NT2/D1 (cell line): Measurements from ENCODE around the gene COL20A1.

Experiments used
- DNase-seq: peaks from one replicate; pipeline ENCODE4 v3.0.0-alpha.2; 2011; ENCODE audit warnings: low read depth, low spot score
- H3K27me3 ChIP-seq: 2 replicates; pipeline ENCODE4 v1.6.0; 2011; ENCODE audit warnings: mild to moderate bottlenecking; ENCODE audit not compliant: insufficient read length, insufficient read depth
- H3K36me3 ChIP-seq: 2 replicates; pipeline ENCODE4 v1.6.1; 2011; ENCODE audit warnings: mild to moderate bottlenecking, low read length, mixed read lengths; ENCODE audit not compliant: insufficient read depth, insufficient read length
- H3K4me1 ChIP-seq: 2 replicates; pipeline ENCODE4 v1.5.1; 2011; ENCODE audit not compliant: insufficient read depth, insufficient read length
- H3K4me3 ChIP-seq: 2 replicates; pipeline ENCODE4 v1.5.1; 2011; ENCODE audit warnings: low read depth; ENCODE audit not compliant: insufficient read length
- H3K9ac ChIP-seq: 2 replicates; pipeline ENCODE4 v1.6.0; 2011; ENCODE audit warnings: low read depth; ENCODE audit not compliant: insufficient read length
- H3K9me3 ChIP-seq: 2 replicates; pipeline ENCODE4 v1.5.1; 2011; ENCODE audit warnings: mild to moderate bottlenecking, low read length; ENCODE audit not compliant: insufficient read depth
- SUZ12 ChIP-seq: IDR thresholded peaks from 2 replicates; pipeline ENCODE4 v1.6.1; 2011; ENCODE audit not compliant: insufficient read length, insufficient read depth; ENCODE audit errors: extremely low read depth
- YY1 ChIP-seq: IDR thresholded peaks from 2 replicates; pipeline ENCODE4 v1.6.1; 2011; ENCODE audit not compliant: insufficient read length, insufficient read depth
- ZNF274 ChIP-seq: IDR thresholded peaks from 2 replicates; pipeline ENCODE4 v1.6.1; 2011; ENCODE audit warnings: mild to moderate bottlenecking, low read depth, low read length

The COL20A1 gene

GRCh38 chr20:63252284-63252711, 40.7 kb upstream of the COL20A1 start:
- Histone ChIP-seq H3K36me3 (peaks cover 3% of the 10 kb centered on the region), H3K9me3 (no peaks in the 10 kb centered on the region; the same call in 1 of the 2 replicates), H3K4me3 (no peak overlapping the region), H3K4me1 (peaks cover 47% of the 10 kb centered on the region), H3K9ac (no peak overlapping the region), H3K27me3 (peaks cover 41% of the 10 kb centered on the region)
- TF ChIP-seq ZNF274 (no peak), SUZ12 (no peak), YY1 (no peak)
- DNase-seq: no peak

GRCh38 chr20:63253065-63253437, 39.9 kb upstream of the COL20A1 start:
- no peaks in the 10 kb centered on the region; the same call in 1 of the 2 replicates for H3K9me3 ChIP-seq
- H3K9ac ChIP-seq: peak overlapping the region; percentile 77
- H3K27me3 ChIP-seq: peaks cover 41% of the 10 kb centered on the region
- peak overlapping the region; percentile 38 for H3K4me3 ChIP-seq
- H3K4me1 ChIP-seq: peaks cover 47% of the 10 kb centered on the region
- TF ChIP-seq ZNF274 (no peak), YY1 (no peak), SUZ12 (no peak)
- H3K36me3 ChIP-seq: peaks cover 3% of the 10 kb centered on the region
- DNase-seq: no peak

- H3K27me3 ChIP-seq: peaks cover 41% of the 10 kb centered on the region
- H3K4me3 ChIP-seq: peak overlapping the region; percentile 64
- DNase-seq: peak; percentile 72
- peak overlapping the region; percentile 84 for H3K9ac ChIP-seq
- TF ChIP-seq ZNF274: no peak
- TF ChIP-seq SUZ12: no peak
- no peak for TF ChIP-seq YY1
- H3K36me3 ChIP-seq: peaks cover 3% of the 10 kb centered on the region
- no peaks in the 10 kb centered on the region; the same call in 1 of the 2 replicates for H3K9me3 ChIP-seq
- H3K4me1 ChIP-seq: peaks cover 42% of the 10 kb centered on the region
These were observed 39.4 kb upstream of the COL20A1 start for GRCh38 chr20:63253438-63254231.

- H3K4me3 ChIP-seq: peak within 1 kb of the TSS; percentile 64
- peaks cover 3% of the 10 kb centered on the region for H3K36me3 ChIP-seq
- DNase-seq: no peak
- H3K9me3 ChIP-seq: no peaks in the 10 kb centered on the region; the same call in 1 of the 2 replicates
- TF ChIP-seq ZNF274: no peak
- no peak for TF ChIP-seq SUZ12
- no peak for TF ChIP-seq YY1
- H3K9ac ChIP-seq: peak within 1 kb of the TSS; percentile 84
- peaks cover 41% of the 10 kb centered on the region for H3K27me3 ChIP-seq
- peaks cover 46% of the 10 kb centered on the region for H3K4me1 ChIP-seq
These were observed 38.8 kb upstream of the COL20A1 start, which contains the start of gene NKAIN4 for GRCh38 chr20:63254232-63254605. NKAIN4 (minus strand) TSS chr20:63254463; CDS start chr20:63254450, 13 bp downstream.

GRCh38 chr20:63254606-63255384, 38.2 kb upstream of the COL20A1 start:
- no peak for DNase-seq
- peaks cover 52% of the 10 kb centered on the region for H3K4me1 ChIP-seq
- H3K9ac ChIP-seq: peak overlapping the region; percentile 74
- H3K36me3 ChIP-seq: peaks cover 3% of the 10 kb centered on the region
- H3K27me3 ChIP-seq: peaks cover 41% of the 10 kb centered on the region
- TF ChIP-seq YY1 (no peak), SUZ12 (no peak), ZNF274 (no peak)
- H3K9me3 ChIP-seq: no peaks in the 10 kb centered on the region; the same call in 1 of the 2 replicates
- H3K4me3 ChIP-seq: peak overlapping the region; percentile 28

GRCh38 chr20:63255931-63256704, 36.9 kb upstream of the COL20A1 start:
- Histone ChIP-seq H3K36me3 (peaks cover 3% of the 10 kb centered on the region), H3K9ac (peak overlapping the region; percentile 44), H3K27me3 (peaks cover 41% of the 10 kb centered on the region), H3K4me1 (peaks cover 54% of the 10 kb centered on the region), H3K4me3 (no peak overlapping the region), H3K9me3 (no peaks in the 10 kb centered on the region)
- no peak for DNase-seq
- TF ChIP-seq SUZ12: no peak
- no peak for TF ChIP-seq ZNF274
- no peak for TF ChIP-seq YY1
